ENCODE measurements around the gene MYH10.

MYH10 gene

DNA sequence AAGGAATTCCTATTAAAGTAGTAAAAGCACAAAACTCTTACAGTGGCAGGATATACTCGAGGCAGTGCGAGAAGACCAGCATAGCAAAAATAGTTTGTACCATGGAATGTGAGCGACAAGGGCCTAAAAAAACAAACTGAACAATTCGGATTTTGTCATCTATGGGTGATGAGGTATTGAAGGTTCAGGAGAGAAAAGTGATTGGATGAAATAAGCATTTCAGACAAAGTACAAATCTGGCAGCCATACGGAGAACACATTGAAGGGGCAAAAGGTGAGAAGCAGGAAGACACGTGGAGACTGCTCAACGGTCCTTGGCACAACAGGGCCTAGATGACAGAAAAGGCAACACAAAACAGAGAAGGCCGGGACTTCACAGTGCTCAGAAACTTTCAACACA lies 22.5 kb downstream of the MYH10 start:
- Histone ChIP-seq H3K4me2 (ENCODE audit: low read length) (no peak overlapping the region), H3K27ac (ENCODE audit: low read depth, low read length, poor library complexity, severe bottlenecking) (no peak overlapping the region)

DNA sequence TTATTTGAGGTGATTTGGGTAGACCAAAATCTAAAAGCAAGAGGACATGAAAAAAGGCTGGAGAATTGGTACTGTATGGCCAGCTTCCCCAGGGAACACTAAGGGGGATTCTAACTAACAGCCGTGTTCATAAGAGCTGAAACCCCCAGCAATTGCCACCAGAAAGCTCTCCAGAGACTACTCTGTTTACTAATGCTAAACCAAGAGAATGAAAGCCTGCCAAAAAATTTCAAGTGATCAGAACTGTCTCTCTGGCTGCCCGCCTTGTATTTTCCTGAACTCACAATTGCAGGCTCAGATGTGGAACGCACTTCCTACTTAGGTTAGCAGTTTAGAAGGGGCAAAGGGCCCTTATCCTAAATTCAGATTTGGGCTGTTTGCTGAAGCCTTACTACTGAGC lies 24.1 kb downstream of the MYH10 start:
- Histone ChIP-seq H3K36me3 (ENCODE audit: insufficient read depth, low read length) (no peaks in the 10 kb centered on the region; the same call in 1 of the 2 replicates), H3K9me2 (ENCODE audit: low read depth, low read length) (no peaks in the 10 kb centered on the region), H3K27me3 (ENCODE audit: insufficient read depth, low read length) (no peaks in the 10 kb centered on the region), H3K4me1 (ENCODE audit: insufficient read depth, low read length, severe bottlenecking) (peaks cover 6% of the 10 kb centered on the region), H3K4me2 (ENCODE audit: low read length) (no peak overlapping the region), H3K27ac (ENCODE audit: low read depth, low read length, poor library complexity, severe bottlenecking) (no peak overlapping the region), H3K9ac (ENCODE audit: low read length) (no peak overlapping the region), H3F3A (ENCODE audit: insufficient read depth, low read length) (no peaks in the 10 kb centered on the region), H3K9me3 (ENCODE audit: low read length) (no peaks in the 10 kb centered on the region), H2AFZ (ENCODE audit: low read length) (no peak overlapping the region), H4K20me1 (ENCODE audit: insufficient read depth, low read length) (no peaks in the 10 kb centered on the region), H3K79me2 (ENCODE audit: insufficient read depth, low read length) (no peaks in the 10 kb centered on the region), H3K4me3 (ENCODE audit: low read depth, low read length, poor library complexity, severe bottlenecking) (no peak overlapping the region)
- TF ChIP-seq, protein P1, sequence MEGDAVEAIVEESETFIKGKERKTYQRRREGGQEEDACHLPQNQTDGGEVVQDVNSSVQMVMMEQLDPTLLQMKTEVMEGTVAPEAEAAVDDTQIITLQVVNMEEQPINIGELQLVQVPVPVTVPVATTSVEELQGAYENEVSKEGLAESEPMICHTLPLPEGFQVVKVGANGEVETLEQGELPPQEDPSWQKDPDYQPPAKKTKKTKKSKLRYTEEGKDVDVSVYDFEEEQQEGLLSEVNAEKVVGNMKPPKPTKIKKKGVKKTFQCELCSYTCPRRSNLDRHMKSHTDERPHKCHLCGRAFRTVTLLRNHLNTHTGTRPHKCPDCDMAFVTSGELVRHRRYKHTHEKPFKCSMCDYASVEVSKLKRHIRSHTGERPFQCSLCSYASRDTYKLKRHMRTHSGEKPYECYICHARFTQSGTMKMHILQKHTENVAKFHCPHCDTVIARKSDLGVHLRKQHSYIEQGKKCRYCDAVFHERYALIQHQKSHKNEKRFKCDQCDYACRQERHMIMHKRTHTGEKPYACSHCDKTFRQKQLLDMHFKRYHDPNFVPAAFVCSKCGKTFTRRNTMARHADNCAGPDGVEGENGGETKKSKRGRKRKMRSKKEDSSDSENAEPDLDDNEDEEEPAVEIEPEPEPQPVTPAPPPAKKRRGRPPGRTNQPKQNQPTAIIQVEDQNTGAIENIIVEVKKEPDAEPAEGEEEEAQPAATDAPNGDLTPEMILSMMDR (IDR thresholded peaks at IDR 0.05; ENCODE audit: low read length) = no peak
- TF ChIP-seq EZH2 (IDR thresholded peaks at IDR 0.05; ENCODE audit: borderline replicate concordance, low read length) = no peak

More for the DNA sequence above, 22.5 kb downstream of the MYH10 start:
- Histone ChIP-seq H3K9me2 (ENCODE audit: low read depth, low read length) (no peaks in the 10 kb centered on the region), H3K36me3 (ENCODE audit: insufficient read depth, low read length) (no peaks in the 10 kb centered on the region), H3K4me1 (ENCODE audit: insufficient read depth, low read length, severe bottlenecking) (peaks cover 6% of the 10 kb centered on the region), H4K20me1 (ENCODE audit: insufficient read depth, low read length) (no peaks in the 10 kb centered on the region), H2AFZ (ENCODE audit: low read length) (no peak overlapping the region), H3K27me3 (ENCODE audit: insufficient read depth, low read length) (no peaks in the 10 kb centered on the region), H3K9ac (ENCODE audit: low read length) (no peak overlapping the region), H3K4me3 (ENCODE audit: low read depth, low read length, poor library complexity, severe bottlenecking) (no peak overlapping the region), H3K79me2 (ENCODE audit: insufficient read depth, low read length) (no peaks in the 10 kb centered on the region), H3F3A (ENCODE audit: insufficient read depth, low read length) (no peaks in the 10 kb centered on the region), H3K9me3 (ENCODE audit: low read length) (0 out of 2 replicates have a peak, but pooled peaks cover 3% of the 10 kb centered on the region)
- no peak for TF ChIP-seq EZH2 (IDR thresholded peaks at IDR 0.05; ENCODE audit: borderline replicate concordance, low read length)
- TF ChIP-seq, protein P1 (IDR thresholded peaks at IDR 0.05; ENCODE audit: low read length) = no peak

DNA sequence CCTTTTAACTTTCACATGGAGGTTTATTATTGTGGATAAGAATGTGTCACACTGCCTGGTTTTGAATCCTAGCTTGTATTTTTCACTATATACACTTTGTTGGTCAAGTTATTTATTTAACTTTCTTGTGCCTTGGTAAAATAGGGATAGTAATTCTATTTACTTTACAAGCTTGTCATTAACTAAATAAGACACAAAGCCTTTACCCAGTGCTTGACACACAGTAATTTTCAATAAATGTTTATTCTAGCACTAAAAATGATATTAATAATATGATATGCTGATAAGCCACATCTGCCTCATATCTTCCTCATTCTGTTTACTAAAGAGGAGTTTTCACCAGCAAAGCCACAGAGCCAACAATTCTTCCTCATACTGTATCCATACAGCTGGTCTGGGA lies 27.8 kb downstream of the MYH10 start:
- TF ChIP-seq EZH2 (IDR thresholded peaks at IDR 0.05; ENCODE audit: borderline replicate concordance, low read length) = no peak
- TF ChIP-seq, protein P1 (IDR thresholded peaks at IDR 0.05; ENCODE audit: low read length) = no peak
- peaks cover 4% of the 10 kb centered on the region; the same call in 1 of the 2 replicates for H3K36me3 ChIP-seq (ENCODE audit: insufficient read depth, low read length)
- no peak overlapping the region for H3K4me2 ChIP-seq (ENCODE audit: low read length)
- no peaks in the 10 kb centered on the region for H3F3A ChIP-seq (ENCODE audit: insufficient read depth, low read length)
- no peak overlapping the region for H2AFZ ChIP-seq (ENCODE audit: low read length)
- peaks cover 6% of the 10 kb centered on the region for H3K4me1 ChIP-seq (ENCODE audit: insufficient read depth, low read length, severe bottlenecking)
- no peaks in the 10 kb centered on the region for H3K9me3 ChIP-seq (ENCODE audit: low read length)
- H3K9ac ChIP-seq (ENCODE audit: low read length) = no peak overlapping the region
- H3K27me3 ChIP-seq (ENCODE audit: insufficient read depth, low read length) = no peaks in the 10 kb centered on the region
- no peaks in the 10 kb centered on the region for H4K20me1 ChIP-seq (ENCODE audit: insufficient read depth, low read length)
- H3K9me2 ChIP-seq (ENCODE audit: low read depth, low read length) = no peaks in the 10 kb centered on the region
- H3K79me2 ChIP-seq (ENCODE audit: insufficient read depth, low read length) = no peaks in the 10 kb centered on the region
- no peak overlapping the region for H3K4me3 ChIP-seq (ENCODE audit: low read depth, low read length, poor library complexity, severe bottlenecking)
- H3K27ac ChIP-seq (ENCODE audit: low read depth, low read length, poor library complexity, severe bottlenecking) = no peak overlapping the region

All from OCI-LY1 (cell line).